Heart left ventricle (tissue), 13 donors: ENCODE results near the gene ENDOU.

Source experiments
- POLR2A ChIP-seq, 2 donors: fragments of 450-650 bp; IDR thresholded peaks; one replicate each; pipeline ENCODE4 v1.6.1; 2017; ENCODE audit warnings: antibody characterized with exemption in 2 of 2, mild to moderate bottlenecking in 2 of 2, moderate library complexity in 2 of 2
- TF ChIP-seq, protein P1 (sequence below), 12 donors: fragments of 200-600 bp; sonication (generic) in 4 of 12; IDR thresholded peaks; one replicate each; pipeline versions ENCODE4 v1.5.0 to v1.8.0; 2018 to 2022; ENCODE audit warnings: antibody characterized with exemption in 12 of 12, mild to moderate bottlenecking in 5 of 12
- donor health status: ischemic (EF 13 %, LVEDD 7.1; RV severe dilation, severe dysfunction).
- donor health status: DM: no; HTN: yes; CAD: no.
- donor health status: DM: no; HTN: no; CAD: no.
- donor health status: ischemic (EF 25% LVEDD 6.9; RV normal size, moderate dysfunction).
- donor health status: ischemic (EF 25% LVEDD 5.7; RV mildly dilated, moderate dysfunction).
- donor health status: ischemic (EF 35%, LVEDD 5.7; RV mildly dilated, moderate dysfunction).
- donor health status: nonischemic (EF 11% LVEDD 7.7; RV severe dilation, severe dysfunction).
- donor health status: DM: yes; HTN: yes; CAD: no.
- donor health status: PGD.
- donor health status: ischemic (EF 29% LVEDD 5.4; RV normal size, mild dysfunction).
- donor health status: nonischemic (EF 23%, LVEDD 6.1; RV moderate dilation, normal function).

DNA sequence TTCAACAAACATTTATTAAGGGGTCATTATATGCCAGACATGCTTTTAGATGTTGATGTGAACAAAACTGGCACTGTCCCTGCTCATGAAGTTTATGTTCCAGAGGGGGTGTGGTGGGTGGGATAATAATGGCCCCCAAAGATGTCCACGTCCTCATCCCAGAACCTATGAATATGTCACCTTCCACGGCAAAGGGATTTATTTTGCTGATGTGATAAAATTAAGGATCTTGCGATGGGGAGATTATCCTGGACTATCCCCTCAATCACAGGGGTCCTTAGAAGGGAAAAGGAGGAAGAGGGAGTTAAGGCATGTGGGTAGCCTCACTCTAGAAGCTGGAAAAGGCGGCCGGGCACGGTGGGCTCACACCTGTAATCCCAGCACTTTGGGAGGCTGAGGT lies 46.0 kb upstream of the ENDOU start:
- no peak for TF ChIP-seq POLR2A (IDR thresholded peaks at IDR 0.05)
- TF ChIP-seq, protein P1, sequence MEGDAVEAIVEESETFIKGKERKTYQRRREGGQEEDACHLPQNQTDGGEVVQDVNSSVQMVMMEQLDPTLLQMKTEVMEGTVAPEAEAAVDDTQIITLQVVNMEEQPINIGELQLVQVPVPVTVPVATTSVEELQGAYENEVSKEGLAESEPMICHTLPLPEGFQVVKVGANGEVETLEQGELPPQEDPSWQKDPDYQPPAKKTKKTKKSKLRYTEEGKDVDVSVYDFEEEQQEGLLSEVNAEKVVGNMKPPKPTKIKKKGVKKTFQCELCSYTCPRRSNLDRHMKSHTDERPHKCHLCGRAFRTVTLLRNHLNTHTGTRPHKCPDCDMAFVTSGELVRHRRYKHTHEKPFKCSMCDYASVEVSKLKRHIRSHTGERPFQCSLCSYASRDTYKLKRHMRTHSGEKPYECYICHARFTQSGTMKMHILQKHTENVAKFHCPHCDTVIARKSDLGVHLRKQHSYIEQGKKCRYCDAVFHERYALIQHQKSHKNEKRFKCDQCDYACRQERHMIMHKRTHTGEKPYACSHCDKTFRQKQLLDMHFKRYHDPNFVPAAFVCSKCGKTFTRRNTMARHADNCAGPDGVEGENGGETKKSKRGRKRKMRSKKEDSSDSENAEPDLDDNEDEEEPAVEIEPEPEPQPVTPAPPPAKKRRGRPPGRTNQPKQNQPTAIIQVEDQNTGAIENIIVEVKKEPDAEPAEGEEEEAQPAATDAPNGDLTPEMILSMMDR (IDR thresholded peaks at IDR 0.05): no peak
